Lower lobe of right lung (tissue), 2 donors: Measurements from ENCODE around the gene TMEM59L. TPM values are rescaled to one million over a fixed set of nuclear protein-coding genes. Genes with fewer than 3 reads are reported as not detected.
"Not testable (repeated sequence)": the region's sequence is repeated elsewhere in the genome, so short reads cannot be mapped to it uniquely, and the experiment has no call there.

Experiments
- ATAC-seq, 2 donors: fragments of 200-7000 bp; cut with Tn5 transposase; one replicate each; pipeline ENCODE4 v1.9.1; 2020 to 2022; ENCODE audit warnings: mild to moderate bottlenecking in 2 of 2, moderate library complexity in 2 of 2
- DNase-seq: peaks from one replicate; pipeline ENCODE4 v3.0.0-alpha.2; 2020
- H3K27ac ChIP-seq: fragments of 200-600 bp; one replicate; pipeline ENCODE4 v1.8.0; 2022
- H3K27me3 ChIP-seq: fragments of 200-600 bp; one replicate; pipeline ENCODE4 v1.8.0; 2022; ENCODE audit warnings: low read depth
- H3K36me3 ChIP-seq: fragments of 200-600 bp; one replicate; pipeline ENCODE4 v1.8.0; 2022; ENCODE audit warnings: mild to moderate bottlenecking
- H3K4me1 ChIP-seq: fragments of 200-600 bp; one replicate; pipeline ENCODE4 v1.8.0; 2022
- H3K4me3 ChIP-seq: fragments of 200-600 bp; one replicate; pipeline ENCODE4 v1.8.0; 2022; ENCODE audit warnings: mild to moderate bottlenecking
- H3K9me3 ChIP-seq: fragments of 200-600 bp; one replicate; pipeline ENCODE4 v1.8.0; 2022
- intact Hi-C: fragments of 100-400 bp; cut with DNase I; formaldehyde crosslinking; loops from one replicate; pipeline ENCODE4 v1.11.0; 2022
- total RNA-seq: library from RNA; stranded (reverse); fragmentation: NEBNext Ultra II Directional; extraction: Animal tissue kit (Norgen Biotek cat#: 25700); gene quantifications from one replicate; pipeline ENCODE4 v1.2.1, GENCODE V29; 2021
- TF ChIP-seq, protein P1 (sequence below): fragments of 200-600 bp; IDR thresholded peaks from one replicate; pipeline ENCODE4 v1.8.0; 2022; ENCODE audit warnings: antibody characterized with exemption, mild to moderate bottlenecking
- donor health status: DM: no; HTN: yes; CAD: no; lungs with severe emphysema.

TMEM59L gene
- total RNA-seq, 1 donor from 2014 or later, result 1.1 TPM

DNA sequence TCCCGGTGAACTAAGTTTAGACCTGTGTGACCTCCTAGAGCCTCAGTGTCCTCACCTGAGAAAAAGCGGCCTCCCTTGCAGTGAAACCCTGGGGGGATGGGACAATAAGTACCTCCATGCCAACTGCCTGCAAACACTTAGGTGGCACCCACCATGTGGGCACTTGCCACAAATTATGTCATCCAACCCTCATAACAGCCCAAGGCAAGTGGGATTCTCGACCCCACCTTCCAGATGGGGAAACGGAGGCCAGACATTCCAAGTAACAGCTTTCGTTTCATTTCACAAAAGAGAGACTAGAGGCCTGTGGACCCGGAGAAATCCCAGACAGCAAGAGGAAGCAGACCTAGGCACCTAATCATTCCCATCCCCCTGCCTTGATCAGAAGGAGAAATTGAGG lies 17.2 kb upstream of the TMEM59L start:
- DNase-seq, result no peak
- Histone ChIP-seq H3K4me3 (no peak overlapping the region), H3K36me3 (peaks cover 9% of the 10 kb centered on the region), H3K27me3 (peaks cover 23% of the 10 kb centered on the region), H3K9me3 (no peaks in the 10 kb centered on the region), H3K4me1 (peaks cover 21% of the 10 kb centered on the region), H3K27ac (no peak overlapping the region)
- ATAC-seq, result no peak
- TF ChIP-seq, protein P1, sequence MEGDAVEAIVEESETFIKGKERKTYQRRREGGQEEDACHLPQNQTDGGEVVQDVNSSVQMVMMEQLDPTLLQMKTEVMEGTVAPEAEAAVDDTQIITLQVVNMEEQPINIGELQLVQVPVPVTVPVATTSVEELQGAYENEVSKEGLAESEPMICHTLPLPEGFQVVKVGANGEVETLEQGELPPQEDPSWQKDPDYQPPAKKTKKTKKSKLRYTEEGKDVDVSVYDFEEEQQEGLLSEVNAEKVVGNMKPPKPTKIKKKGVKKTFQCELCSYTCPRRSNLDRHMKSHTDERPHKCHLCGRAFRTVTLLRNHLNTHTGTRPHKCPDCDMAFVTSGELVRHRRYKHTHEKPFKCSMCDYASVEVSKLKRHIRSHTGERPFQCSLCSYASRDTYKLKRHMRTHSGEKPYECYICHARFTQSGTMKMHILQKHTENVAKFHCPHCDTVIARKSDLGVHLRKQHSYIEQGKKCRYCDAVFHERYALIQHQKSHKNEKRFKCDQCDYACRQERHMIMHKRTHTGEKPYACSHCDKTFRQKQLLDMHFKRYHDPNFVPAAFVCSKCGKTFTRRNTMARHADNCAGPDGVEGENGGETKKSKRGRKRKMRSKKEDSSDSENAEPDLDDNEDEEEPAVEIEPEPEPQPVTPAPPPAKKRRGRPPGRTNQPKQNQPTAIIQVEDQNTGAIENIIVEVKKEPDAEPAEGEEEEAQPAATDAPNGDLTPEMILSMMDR, result no peak
- intact Hi-C loops, result no loop called here

DNA sequence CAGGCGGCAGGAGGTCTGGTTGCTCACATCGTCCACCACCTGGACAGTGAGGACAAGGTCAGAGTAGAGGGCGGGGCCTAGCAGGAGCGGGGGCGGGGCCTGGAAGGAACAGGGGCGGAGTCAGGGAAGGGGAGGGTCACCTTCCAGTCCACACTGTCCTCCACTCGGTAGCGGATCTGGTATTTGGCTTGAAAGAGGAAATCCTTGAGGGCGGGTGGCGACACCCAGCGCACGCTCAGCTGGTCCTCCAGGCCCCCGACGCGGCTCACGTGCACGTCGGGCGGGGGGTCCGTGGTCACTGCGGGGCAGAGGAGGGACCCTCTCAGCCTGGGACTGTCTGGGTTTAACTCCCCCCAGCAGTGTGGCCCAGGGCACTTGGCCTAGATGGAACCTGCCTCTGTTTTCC lies 15.9 kb upstream of the TMEM59L start:
- H3K36me3 ChIP-seq, result no peaks in the 10 kb centered on the region
- intact Hi-C loops, result no loop called here
- no peaks in the 10 kb centered on the region for H3K9me3 ChIP-seq
- H3K4me3 ChIP-seq, result no peak overlapping the region
- ATAC-seq (peak; percentile 22 to 56), DNase-seq (peak; percentile 71)
- peaks cover 33% of the 10 kb centered on the region for H3K27me3 ChIP-seq
- H3K27ac ChIP-seq, result no peak overlapping the region
- peaks cover 18% of the 10 kb centered on the region for H3K4me1 ChIP-seq
- TF ChIP-seq, protein P1, result no peak

DNA sequence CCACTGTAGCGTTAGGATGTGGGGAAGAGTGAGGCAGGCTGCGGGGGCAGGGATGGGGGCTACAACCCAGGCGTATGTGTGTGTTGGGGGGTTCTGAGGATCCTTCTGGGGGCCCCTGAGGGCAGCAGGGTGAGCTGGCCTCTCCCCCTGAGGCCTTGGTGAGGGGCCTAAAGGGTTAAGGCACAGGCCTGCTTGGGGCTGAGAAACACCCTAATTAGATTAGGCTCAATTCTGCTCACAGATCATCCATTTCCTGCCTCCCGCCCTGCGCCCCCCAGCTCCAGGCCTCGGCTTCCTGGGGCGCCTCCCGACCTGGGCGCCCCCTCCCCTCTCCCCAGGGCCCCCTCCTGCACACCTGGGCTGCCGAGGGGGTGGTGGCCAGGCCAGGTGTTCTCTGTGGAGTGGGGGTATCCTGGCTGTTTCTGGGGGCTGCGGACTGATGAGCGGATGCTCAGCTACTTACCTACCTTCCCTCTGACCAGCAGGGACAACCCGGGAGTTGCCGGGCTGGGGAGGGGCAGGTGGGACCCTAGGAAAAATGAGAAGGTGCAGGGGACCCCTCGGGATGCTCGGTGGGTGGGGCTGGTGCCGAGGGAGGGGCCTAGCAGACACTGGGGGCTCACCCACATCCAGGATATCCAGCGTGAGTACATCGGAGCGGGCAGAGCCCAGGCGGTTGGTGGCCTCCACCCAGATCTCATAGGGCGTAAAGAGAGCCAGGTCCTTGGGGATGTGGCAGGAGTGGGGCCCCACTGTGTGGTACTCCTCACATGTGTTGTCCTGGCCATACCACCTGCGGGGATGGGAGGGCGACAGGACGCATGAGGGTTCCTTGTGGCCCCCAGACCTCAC lies 14.6 kb upstream of the TMEM59L start:
- ATAC-seq (no peak), DNase-seq (no peak)
- peaks cover 40% of the 10 kb centered on the region for H3K27me3 ChIP-seq
- H3K27ac ChIP-seq, result no peak overlapping the region
- peaks cover 18% of the 10 kb centered on the region for H3K4me1 ChIP-seq
- TF ChIP-seq, protein P1, result no peak
- H3K4me3 ChIP-seq, result no peak overlapping the region
- intact Hi-C loops, result no loop called here
- no peaks in the 10 kb centered on the region for H3K9me3 ChIP-seq
- no peaks in the 10 kb centered on the region for H3K36me3 ChIP-seq

DNA sequence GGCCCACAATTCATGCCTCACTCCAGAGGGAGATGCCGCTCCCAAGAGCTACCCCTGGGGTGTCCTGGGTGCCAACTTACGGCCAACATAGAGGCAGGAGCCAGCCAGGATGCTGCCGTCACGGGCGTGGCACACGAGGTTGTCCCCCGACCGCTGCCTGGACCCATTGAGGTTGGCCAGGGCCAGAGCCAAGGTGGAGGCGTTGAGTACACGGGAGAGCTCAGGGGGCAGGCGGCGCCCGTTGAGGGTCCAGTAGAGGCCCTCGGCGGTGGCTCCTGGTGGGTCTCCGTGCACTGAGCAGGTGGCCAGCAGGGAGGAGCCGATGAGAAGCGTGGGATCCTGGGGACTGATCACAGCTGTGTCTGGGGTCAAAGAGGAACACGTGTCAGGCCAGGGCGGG lies 13.2 kb upstream of the TMEM59L start:
- H3K27ac ChIP-seq, result no peak overlapping the region
- H3K4me1 ChIP-seq, result peaks cover 20% of the 10 kb centered on the region
- TF ChIP-seq, protein P1, result no peak
- H3K27me3 ChIP-seq, result peaks cover 54% of the 10 kb centered on the region
- no peaks in the 10 kb centered on the region for H3K9me3 ChIP-seq
- no peaks in the 10 kb centered on the region for H3K36me3 ChIP-seq
- intact Hi-C loops, result no loop called here
- DNase-seq (no peak), ATAC-seq (no peak)
- H3K4me3 ChIP-seq, result no peak overlapping the region

DNA sequence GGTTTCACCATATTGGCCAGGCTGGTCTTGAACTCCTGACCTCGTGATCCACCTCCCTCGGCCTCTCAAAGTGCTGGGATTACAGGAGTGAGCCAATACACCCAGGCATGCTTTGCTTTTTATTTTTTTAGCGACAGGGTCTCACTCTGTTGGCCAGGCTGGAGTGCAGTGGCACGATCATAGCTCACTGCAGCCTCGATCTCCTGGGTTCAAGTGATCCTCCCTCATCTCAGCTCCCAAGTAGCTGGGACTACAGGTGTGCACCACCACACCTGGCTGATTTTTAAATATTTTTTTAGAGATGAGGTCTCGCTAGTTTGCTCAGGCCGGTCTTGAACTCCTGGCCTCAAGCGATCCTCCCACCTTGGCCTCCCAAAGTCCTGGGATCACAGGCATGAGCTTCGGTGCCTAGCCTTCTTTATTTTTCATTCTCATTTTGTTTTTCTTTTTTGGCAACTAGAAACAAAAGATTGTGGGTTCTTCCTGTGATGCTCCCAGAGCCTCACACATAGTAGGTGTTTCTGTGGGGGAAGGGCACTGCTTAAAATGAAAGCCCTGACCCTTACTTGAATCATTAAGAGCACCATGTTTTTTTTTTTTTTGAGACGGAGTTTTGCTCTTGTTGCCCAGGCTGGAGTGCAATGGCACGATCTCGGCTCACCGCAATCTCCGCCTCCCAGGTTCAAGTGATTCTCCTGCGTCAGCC lies 11.8 kb upstream of the TMEM59L start:
- H3K9me3 ChIP-seq, H3K4me3 ChIP-seq, H3K36me3 ChIP-seq, intact Hi-C loops, ATAC-seq, DNase-seq, H3K4me1 ChIP-seq, H3K27ac ChIP-seq: not testable (repeated sequence)
- peaks cover 68% of the 10 kb centered on the region for H3K27me3 ChIP-seq

DNA sequence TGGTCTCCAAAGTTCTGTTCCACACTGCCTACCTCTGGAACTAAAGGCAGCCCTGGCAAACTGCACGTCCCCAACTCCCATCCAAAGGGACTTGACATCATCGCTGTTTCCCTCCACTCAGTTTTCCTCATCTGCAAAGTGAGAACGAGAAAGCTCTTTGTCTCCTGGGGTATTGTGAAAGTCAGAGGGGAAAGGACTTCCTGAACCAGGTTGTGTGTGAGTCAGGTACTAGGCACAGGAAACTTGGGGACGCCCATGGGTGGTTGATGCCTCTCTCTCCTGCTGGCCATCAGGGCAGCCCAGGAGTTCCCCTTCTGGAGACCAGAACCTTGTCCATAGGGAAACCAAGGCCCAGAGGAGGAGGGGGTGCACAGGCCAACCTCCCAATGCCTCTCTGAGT lies 10.8 kb upstream of the TMEM59L start:
- Histone ChIP-seq H3K4me3 (no peak overlapping the region), H3K9me3 (no peaks in the 10 kb centered on the region), H3K4me1 (peaks cover 10% of the 10 kb centered on the region), H3K36me3 (no peaks in the 10 kb centered on the region), H3K27ac (no peak overlapping the region), H3K27me3 (peaks cover 73% of the 10 kb centered on the region)
- TF ChIP-seq, protein P1, result no peak
- ATAC-seq (no peak), DNase-seq (no peak)
- intact Hi-C loops, result no loop called here
